Memory B cell (primary cell): ENCODE data around the gene SELL.
A peak's percentile ranks its signal among the peaks of the same experiment; 100 is the strongest.
"Not testable (repeated sequence)": the region's sequence is repeated elsewhere in the genome, so short reads cannot be mapped to it uniquely, and the experiment has no call there.

ENCODE experiments used
- ATAC-seq: fragments of 150-1000 bp; cut with Tn5 transposase; 2 replicates; pipeline ENCODE4 v1.10.0; 2021; ENCODE audit warnings: low read depth, mild to moderate bottlenecking, moderate library complexity
- DNase-seq, 2 donors: peaks; one replicate each; pipeline ENCODE4 v3.0.0; 2022; ENCODE audit warnings: low spot score in 2 of 2
- H3K27ac Mint-ChIP-seq: one replicate; pipeline ENCODE4 v1.8.0; 2022; ENCODE audit warnings: mild to moderate bottlenecking, moderate library complexity, mixed read lengths
- H3K27me3 Mint-ChIP-seq: one replicate; pipeline ENCODE4 v1.8.0; 2022; ENCODE audit warnings: mixed read lengths
- H3K36me3 Mint-ChIP-seq: one replicate; pipeline ENCODE4 v1.8.0; 2022; ENCODE audit warnings: mild to moderate bottlenecking, mixed read lengths
- H3K4me1 Mint-ChIP-seq: one replicate; pipeline ENCODE4 v1.8.0; 2022; ENCODE audit warnings: mixed read lengths
- H3K4me3 Mint-ChIP-seq: one replicate; pipeline ENCODE4 v1.8.0; 2022; ENCODE audit warnings: mild to moderate bottlenecking, moderate library complexity, mixed read lengths
- H3K9me3 Mint-ChIP-seq: one replicate; pipeline ENCODE4 v1.8.0; 2022; ENCODE audit warnings: mixed read lengths

Gene SELL

GRCh38 chr1:169694304-169695075 lies 16.9 kb downstream of the SELL start:
- Mint-ChIP-seq H3K36me3 (peaks cover 42% of the 10 kb centered on the region), H3K4me1 (peaks cover 77% of the 10 kb centered on the region), H3K9me3 (no peaks in the 10 kb centered on the region), H3K27ac (peak overlapping the region; percentile 86), H3K27me3 (no peaks in the 10 kb centered on the region), H3K4me3 (peak overlapping the region; percentile 53)
- ATAC-seq, result peak; percentile 29
- DNase-seq, result no peak

DNA sequence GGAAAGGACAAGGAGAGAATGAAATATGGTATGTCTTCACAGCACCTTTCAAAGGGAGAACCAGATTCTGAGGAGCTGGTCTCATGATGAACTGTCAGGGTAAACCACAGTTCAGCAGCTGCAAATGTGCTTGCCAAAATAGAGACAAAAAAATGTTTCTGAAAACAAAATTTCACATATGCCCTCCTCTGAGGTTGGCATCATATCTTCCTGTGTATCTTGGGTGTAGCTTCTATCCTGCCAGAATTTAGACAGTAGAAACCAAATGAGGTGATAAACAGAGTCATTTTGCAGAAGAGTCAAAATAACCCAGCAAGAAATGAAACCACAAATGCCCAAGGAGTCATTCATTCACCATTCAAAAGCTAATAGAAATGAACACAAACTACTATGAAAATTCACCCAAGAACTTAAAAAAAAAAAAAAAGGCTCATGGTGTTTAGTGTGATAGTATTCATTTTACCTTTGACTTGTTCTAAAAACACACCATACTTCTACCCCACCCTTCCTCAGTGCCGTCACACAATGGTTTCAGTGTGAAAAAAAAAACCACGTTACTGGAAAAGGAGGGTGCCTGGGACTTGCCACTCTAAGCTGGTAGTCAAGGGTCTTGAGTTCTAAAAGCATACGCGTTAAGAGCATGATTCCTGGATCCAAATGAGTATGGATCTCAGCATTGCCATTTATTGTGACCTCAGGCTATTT lies 18.5 kb downstream of the SELL start:
- Mint-ChIP-seq H3K36me3 (peaks cover 33% of the 10 kb centered on the region), H3K27ac (peak overlapping the region; percentile 86), H3K9me3 (no peaks in the 10 kb centered on the region), H3K27me3 (no peaks in the 10 kb centered on the region), H3K4me1 (peaks cover 68% of the 10 kb centered on the region), H3K4me3 (peak overlapping the region; percentile 77)
- DNase-seq (peak in 1 of 2 donors; percentile 27), ATAC-seq (peak; percentile 74)

DNA sequence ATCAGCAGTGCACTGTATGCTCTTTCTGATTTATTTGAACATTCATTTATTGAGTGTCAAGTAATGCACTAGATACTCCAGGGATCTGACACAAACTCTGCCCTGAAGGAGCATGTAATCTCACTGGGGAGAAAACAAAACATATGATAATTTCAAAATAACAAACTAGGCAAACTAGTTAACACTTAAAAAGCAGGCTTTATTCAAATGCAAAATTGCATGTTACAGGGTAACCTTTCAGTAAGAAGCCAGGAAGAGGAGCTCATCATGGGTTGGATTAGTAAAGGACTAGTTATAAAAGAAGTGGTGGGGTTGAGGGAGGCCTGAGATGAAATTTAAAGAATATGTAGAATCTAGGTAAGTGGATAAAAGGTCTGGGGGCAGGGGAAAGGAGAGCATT lies 20.9 kb downstream of the SELL start:
- no peak for ATAC-seq
- Mint-ChIP-seq H3K4me3 (peak overlapping the region; percentile 24), H3K27me3 (no peaks in the 10 kb centered on the region), H3K27ac (peak overlapping the region; percentile 86), H3K9me3 (no peaks in the 10 kb centered on the region), H3K4me1 (peaks cover 54% of the 10 kb centered on the region), H3K36me3 (peaks cover 27% of the 10 kb centered on the region)
- no peak for DNase-seq

- no peak for DNase-seq
- Mint-ChIP-seq H3K4me1 (peaks cover 43% of the 10 kb centered on the region), H3K27me3 (no peaks in the 10 kb centered on the region), H3K27ac (peak overlapping the region; percentile 40), H3K9me3 (no peaks in the 10 kb centered on the region), H3K4me3 (no peak overlapping the region), H3K36me3 (peaks cover 16% of the 10 kb centered on the region)
- ATAC-seq, result no peak
These were observed 22.0 kb downstream of the SELL start for GRCh38 chr1:169689395-169689794.

DNA sequence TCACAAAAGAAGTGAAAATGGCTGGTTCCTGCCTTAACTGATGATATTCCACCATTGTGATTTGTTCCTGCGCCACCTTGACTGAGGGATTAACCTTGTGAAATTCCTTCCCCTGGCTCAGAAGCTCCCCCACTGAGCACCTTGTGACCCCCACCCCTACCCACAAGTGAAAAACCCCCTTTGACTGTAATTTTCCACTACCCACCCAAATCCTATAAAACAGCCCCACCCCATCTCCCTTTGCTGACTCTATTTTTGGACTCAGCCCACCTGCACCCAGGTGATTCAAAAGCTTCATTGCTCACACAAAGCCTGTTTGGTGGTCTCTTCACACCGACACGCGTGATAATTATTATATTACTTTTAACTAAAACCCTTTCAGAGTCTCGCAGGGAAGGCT lies 23.0 kb downstream of the SELL start:
- DNase-seq, H3K9me3 Mint-ChIP-seq, H3K4me3 Mint-ChIP-seq, H3K27ac Mint-ChIP-seq, ATAC-seq, H3K27me3 Mint-ChIP-seq: not testable (repeated sequence)
- Mint-ChIP-seq H3K36me3 (peaks cover 15% of the 10 kb centered on the region), H3K4me1 (peaks cover 35% of the 10 kb centered on the region)

- no peaks in the 10 kb centered on the region for H3K27me3 Mint-ChIP-seq
- no peaks in the 10 kb centered on the region for H3K36me3 Mint-ChIP-seq
- H3K9me3 Mint-ChIP-seq, result no peaks in the 10 kb centered on the region
- H3K4me1 Mint-ChIP-seq, result peaks cover 26% of the 10 kb centered on the region
- H3K4me3 Mint-ChIP-seq, result no peak overlapping the region
- no peak for DNase-seq
- H3K27ac Mint-ChIP-seq, result no peak overlapping the region
- ATAC-seq, result no peak
These were observed 27.8 kb downstream of the SELL start for GRCh38 chr1:169683661-169684060.

DNA sequence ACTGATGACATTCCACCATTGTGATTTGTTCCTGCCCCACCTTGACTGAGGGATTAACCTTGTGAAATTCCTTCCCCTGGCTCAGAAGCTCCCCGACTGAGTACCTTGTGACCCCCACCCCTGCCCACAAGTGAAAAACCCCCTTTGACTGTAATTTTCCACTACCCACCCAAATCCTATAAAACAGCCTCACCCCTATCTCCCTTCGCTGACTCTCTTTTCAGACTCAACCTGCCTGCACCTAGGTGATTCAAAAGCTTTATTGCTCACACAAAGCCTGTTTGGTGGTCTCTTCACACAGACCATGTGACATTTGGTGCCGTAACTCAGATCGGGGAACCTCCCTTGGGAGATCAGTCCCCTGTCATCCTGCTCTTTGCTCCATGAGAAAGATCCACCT lies 28.3 kb downstream of the SELL start:
- not testable (repeated sequence) for H3K36me3 Mint-ChIP-seq

DNA sequence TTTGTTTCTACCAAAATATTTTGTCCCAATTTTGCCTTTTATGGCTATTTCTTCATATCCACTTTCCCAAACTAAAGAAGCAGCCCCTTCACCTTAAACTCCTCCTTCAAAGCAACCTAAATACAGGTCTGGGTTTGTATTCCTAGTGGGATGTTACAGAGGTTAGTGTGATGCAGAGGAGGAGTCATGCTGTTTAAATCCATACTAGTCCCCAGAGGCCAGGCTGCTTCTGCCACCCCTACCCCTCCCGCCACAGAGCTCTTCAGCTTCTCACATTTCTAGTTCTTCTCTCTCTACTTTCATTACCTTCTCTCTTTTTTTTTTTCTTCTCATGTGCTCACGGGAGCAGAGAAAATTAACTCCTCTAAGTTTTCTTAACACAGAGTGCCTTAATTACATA lies 29.3 kb downstream of the SELL start:
- H3K27ac Mint-ChIP-seq, result no peak overlapping the region
- no peaks in the 10 kb centered on the region for H3K9me3 Mint-ChIP-seq
- H3K4me3 Mint-ChIP-seq, result peak overlapping the region; percentile 72
- H3K36me3 Mint-ChIP-seq, result no peaks in the 10 kb centered on the region
- peak; percentile 43 for ATAC-seq
- DNase-seq, result no peak
- H3K27me3 Mint-ChIP-seq, result no peaks in the 10 kb centered on the region
- peaks cover 27% of the 10 kb centered on the region for H3K4me1 Mint-ChIP-seq

More for the DNA sequence above, 28.3 kb downstream of the SELL start:
- not testable (repeated sequence) for H3K27ac Mint-ChIP-seq, DNase-seq, H3K27me3 Mint-ChIP-seq, H3K4me3 Mint-ChIP-seq, H3K9me3 Mint-ChIP-seq, ATAC-seq
- H3K4me1 Mint-ChIP-seq, result peaks cover 27% of the 10 kb centered on the region

- H3K27ac Mint-ChIP-seq, result no peak overlapping the region
- no peaks in the 10 kb centered on the region for H3K36me3 Mint-ChIP-seq
- H3K4me3 Mint-ChIP-seq, result peak overlapping the region; percentile 53
- no peaks in the 10 kb centered on the region for H3K9me3 Mint-ChIP-seq
- ATAC-seq (peak; percentile 25), DNase-seq (no peak)
- no peaks in the 10 kb centered on the region for H3K27me3 Mint-ChIP-seq
- peaks cover 34% of the 10 kb centered on the region for H3K4me1 Mint-ChIP-seq
These were observed 30.3 kb downstream of the SELL start for GRCh38 chr1:169681140-169681539.

DNA sequence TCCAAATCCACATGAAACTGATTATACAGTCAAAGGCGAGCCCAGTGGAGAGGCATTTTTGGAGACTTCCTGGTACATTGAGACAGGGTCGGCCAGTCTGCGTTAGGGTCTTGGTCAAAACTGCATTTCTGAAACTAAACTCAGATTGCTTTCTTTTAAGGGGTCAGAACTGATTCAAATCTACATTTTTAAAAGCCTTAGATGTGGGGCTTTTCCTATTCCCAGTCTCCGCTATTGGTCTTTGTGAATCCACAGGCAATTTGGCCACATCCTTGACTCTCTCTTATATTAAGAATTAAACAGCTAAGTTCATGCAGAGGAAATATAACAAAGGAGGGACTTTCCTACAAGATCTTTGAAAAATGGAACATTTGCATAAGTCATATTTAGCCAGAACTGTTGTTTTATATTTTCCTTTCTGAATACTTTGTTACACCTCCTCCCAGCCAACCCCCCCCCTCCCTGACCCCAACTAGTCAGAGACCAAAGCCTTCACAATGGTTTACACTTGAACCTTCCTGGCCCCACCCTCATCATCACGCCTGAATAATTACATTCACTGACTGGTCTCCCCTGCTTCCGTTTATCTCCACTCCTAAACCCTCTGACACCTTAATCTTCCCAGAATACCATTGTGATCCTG lies 30.9 kb downstream of the SELL start:
- Mint-ChIP-seq H3K4me1 (peaks cover 40% of the 10 kb centered on the region), H3K36me3 (no peaks in the 10 kb centered on the region), H3K9me3 (no peaks in the 10 kb centered on the region), H3K4me3 (peak overlapping the region; percentile 53), H3K27ac (no peak overlapping the region), H3K27me3 (no peaks in the 10 kb centered on the region)
- ATAC-seq (peak; percentile 80), DNase-seq (peak in 1 of 2 donors; percentile 13)

GRCh38 chr1:169679692-169680091 lies 31.7 kb downstream of the SELL start:
- no peak for ATAC-seq
- Mint-ChIP-seq H3K4me1 (peaks cover 41% of the 10 kb centered on the region), H3K4me3 (no peak overlapping the region), H3K27me3 (no peaks in the 10 kb centered on the region), H3K9me3 (no peaks in the 10 kb centered on the region), H3K27ac (no peak overlapping the region), H3K36me3 (no peaks in the 10 kb centered on the region)
- no peak for DNase-seq

- Mint-ChIP-seq H3K9me3 (peaks cover 2% of the 10 kb centered on the region), H3K36me3 (peaks cover 7% of the 10 kb centered on the region), H3K27me3 (no peaks in the 10 kb centered on the region), H3K4me3 (no peak overlapping the region), H3K4me1 (peaks cover 40% of the 10 kb centered on the region), H3K27ac (peak overlapping the region; percentile 85)
- ATAC-seq, result no peak
- DNase-seq, result no peak
These were observed 35.4 kb downstream of the SELL start for GRCh38 chr1:169676001-169676400.

DNA sequence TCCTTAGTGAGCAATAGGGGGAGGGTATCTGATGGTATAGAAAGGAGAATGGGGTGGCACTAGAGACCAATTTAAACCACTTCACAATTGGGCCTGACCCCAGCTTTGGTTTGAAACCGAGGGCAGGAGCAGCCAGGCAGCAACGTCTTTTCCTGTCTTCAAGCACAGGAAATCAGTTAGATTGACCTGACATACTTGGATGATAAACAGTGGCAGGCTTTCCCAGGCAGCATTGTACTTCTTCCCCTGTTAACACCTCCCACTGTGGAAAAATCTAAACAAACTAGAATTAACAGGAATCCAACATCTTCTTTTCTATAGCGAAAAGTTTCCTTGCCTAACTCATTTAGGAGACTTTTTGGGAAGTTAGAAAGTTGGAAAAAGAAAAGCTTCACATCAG lies 40.6 kb downstream of the SELL start:
- DNase-seq (no peak), ATAC-seq (no peak)
- H3K27ac Mint-ChIP-seq, result peak overlapping the region; percentile 83
- H3K4me3 Mint-ChIP-seq, result no peak overlapping the region
- H3K9me3 Mint-ChIP-seq, result peaks cover 2% of the 10 kb centered on the region
- H3K27me3 Mint-ChIP-seq, result no peaks in the 10 kb centered on the region
- peaks cover 7% of the 10 kb centered on the region for H3K36me3 Mint-ChIP-seq
- H3K4me1 Mint-ChIP-seq, result peaks cover 38% of the 10 kb centered on the region

DNA sequence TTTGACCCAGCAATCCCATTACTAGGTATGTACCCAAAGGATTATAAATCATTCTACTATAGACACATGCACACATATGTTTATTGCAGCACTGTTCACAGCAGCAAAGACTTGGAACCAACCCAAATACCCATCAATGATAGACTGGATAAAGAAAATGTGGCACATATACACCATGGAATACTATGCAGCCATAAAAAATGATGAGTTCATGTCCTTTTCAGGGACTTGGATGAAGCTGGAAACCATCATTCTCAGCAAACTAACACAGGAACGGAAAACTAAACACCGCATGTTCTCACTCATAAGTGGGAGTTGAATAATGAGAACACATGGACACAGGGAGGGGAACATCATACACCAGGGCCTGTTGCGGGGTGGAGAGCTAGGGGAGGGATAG lies 41.2 kb downstream of the SELL start:
- H3K9me3 Mint-ChIP-seq, H3K4me3 Mint-ChIP-seq, ATAC-seq, DNase-seq, H3K27me3 Mint-ChIP-seq, H3K36me3 Mint-ChIP-seq: not testable (repeated sequence)
- Mint-ChIP-seq H3K27ac (peak overlapping the region; percentile 83), H3K4me1 (peaks cover 34% of the 10 kb centered on the region)
